Right atrium auricular region (tissue), 2 donors: Measurements from ENCODE around the gene EPC2. TPM values are rescaled to one million over a fixed set of nuclear protein-coding genes. Genes with fewer than 3 reads are reported as not detected.

Experiments used
- DNase-seq: peaks from one replicate; pipeline ENCODE4 v3.0.0-alpha.2; 2019; ENCODE audit warnings: low spot score
- H3K27ac ChIP-seq, 2 donors: fragments of 200-600 bp; sonication (generic); 1 replicate in 1 of 2; 2 replicates in 1 of 2; pipeline ENCODE4 v1.5.1; 2016 to 2019
- H3K27me3 ChIP-seq, 2 donors: fragments of 200-600 bp; sonication (generic); one replicate each; pipeline versions ENCODE4 v1.5.1 to v1.6.0; 2017 to 2019
- H3K36me3 ChIP-seq: fragments of 200-600 bp; sonication (generic); one replicate; pipeline ENCODE4 v1.5.1; 2016
- H3K4me1 ChIP-seq, 2 donors: fragments of 200-600 bp; sonication (generic); one replicate each; pipeline versions ENCODE4 v1.5.1 to v1.6.0; 2017 to 2019
- H3K4me3 ChIP-seq, 2 donors: fragments of 200-600 bp; sonication (generic); 1 replicate in 1 of 2; 2 replicates in 1 of 2; pipeline ENCODE4 v1.5.1; 2017 to 2019; ENCODE audit warnings: mild to moderate bottlenecking in 1 of 2, moderate library complexity in 1 of 2
- H3K9me3 ChIP-seq, 2 donors: fragments of 200-600 bp; sonication (generic); one replicate each; pipeline ENCODE4 v1.5.1; 2019
- CTCF ChIP-seq, 2 donors: fragments of 200-600 bp; sonication (generic); IDR thresholded peaks; one replicate each; pipeline ENCODE4 v1.5.1; 2019; ENCODE audit warnings: antibody characterized with exemption in 2 of 2
- total RNA-seq, 2 donors: library from RNA; depleted of rRNA; stranded (reverse); fragments of >200 nt; gene quantifications; one replicate each; pipeline ENCODE4 v1.1.0, GENCODE V29; 2016

The EPC2 gene
- total RNA-seq, 2 donors from 2014 or later, result 17.8 to 18.3 TPM

- Histone ChIP-seq H3K9me3 (no peaks in the 10 kb centered on the region), H3K36me3 (no peaks in the 10 kb centered on the region)
- TF ChIP-seq CTCF (IDR thresholded peaks at IDR 0.05), result no peak
Observed at GRCh38 chr2:148832637-148833036, 188.1 kb downstream of the EPC2 start.

More at GRCh38 chr2:148832637-148833036, 188.1 kb downstream of the EPC2 start:
- Histone ChIP-seq H3K27ac (no peak overlapping the region), H3K27me3 (no peaks in the 10 kb centered on the region), H3K4me3 (no peak overlapping the region), H3K4me1 (no peaks in the 10 kb centered on the region)
- no peak for DNase-seq

Other genes starting within 250 kb of the EPC2 start
- gene KIF5C, start 230.5 kb downstream of the EPC2 start, total RNA-seq, result 1 to 10 TPM; 1.6 to 2.2 TPM